Measurements from ENCODE around the gene PRKG1. TPM values are rescaled to one million over a fixed set of nuclear protein-coding genes. Genes with fewer than 3 reads are reported as not detected.
"Not testable (repeated sequence)": the region's sequence is repeated elsewhere in the genome, so short reads cannot be mapped to it uniquely, and the experiment has no call there.

PRKG1 gene
- total RNA-seq, 4 donors from 2014 or later, result 17.1 to 36.4 (median 25.8) TPM

- no peak for TF ChIP-seq CTCF (IDR thresholded peaks at IDR 0.05)
- ATAC-seq (ENCODE audit: low FRiP score) (peak; percentile 82), DNase-seq (ENCODE audit: low spot score) (no peak)
Observed at GRCh38 chr10:51257511-51258248, 183.4 kb downstream of the PRKG1 start.

GRCh38 chr10:51260376-51260775 lies 186.1 kb downstream of the PRKG1 start:
- ATAC-seq (ENCODE audit: low FRiP score), result no peak
- TF ChIP-seq CTCF (IDR thresholded peaks at IDR 0.05), result no peak
- no peak for DNase-seq (ENCODE audit: low spot score)

GRCh38 chr10:51266496-51266895 lies 192.2 kb downstream of the PRKG1 start:
- no peak for DNase-seq (ENCODE audit: low spot score)
- no peak for TF ChIP-seq CTCF (IDR thresholded peaks at IDR 0.05)
- no peak for ATAC-seq (ENCODE audit: low FRiP score)

GRCh38 chr10:51267980-51268570 lies 193.8 kb downstream of the PRKG1 start:
- ATAC-seq (ENCODE audit: low FRiP score); DNase-seq (ENCODE audit: low spot score): not testable (repeated sequence)

GRCh38 chr10:51269821-51270220 lies 195.5 kb downstream of the PRKG1 start:
- ATAC-seq (ENCODE audit: low FRiP score), result no peak
- DNase-seq (ENCODE audit: low spot score), result no peak
- TF ChIP-seq CTCF (IDR thresholded peaks at IDR 0.05), result no peak

GRCh38 chr10:51270936-51271530 lies 196.7 kb downstream of the PRKG1 start:
- no peak for DNase-seq (ENCODE audit: low spot score)
- ATAC-seq (ENCODE audit: low FRiP score), result no peak
- no peak for TF ChIP-seq CTCF (IDR thresholded peaks at IDR 0.05)

- not testable (repeated sequence) for ATAC-seq (ENCODE audit: low FRiP score); DNase-seq (ENCODE audit: low spot score)
Observed at GRCh38 chr10:51272099-51272498, 197.8 kb downstream of the PRKG1 start.

- ATAC-seq (ENCODE audit: low FRiP score) (no peak), DNase-seq (ENCODE audit: low spot score) (no peak)
- TF ChIP-seq CTCF (IDR thresholded peaks at IDR 0.05), result no peak
Observed at GRCh38 chr10:51272555-51272954, 198.3 kb downstream of the PRKG1 start.

All from omental fat pad (tissue), 4 donors.